HEK293 (cell line): ENCODE measurements around the gene SPC24.

Source experiments
- CTCF ChIA-PET: fragments of 350-600 bp; formaldehyde crosslinking; extraction: SDS; loops from one replicate; lab custom pipeline; 2021; ENCODE audit warnings: antibody characterized with exemption; lab: Yijun Ruan, JAX
- POLR2A ChIA-PET: fragments of 300-600 bp; formaldehyde crosslinking; extraction: SDS; loops from one replicate; lab custom pipeline; 2020; ENCODE audit warnings: antibody characterized with exemption, inconsistent platforms; lab: Yijun Ruan, JAX
- H3K27ac ChIP-seq: fragments of 200-500 bp; sonication (Bioruptor generic); 2 replicates; pipeline ENCODE4 v1.5.1; 2014; ENCODE audit warnings: low read depth, low read length, control low read depth, inconsistent platforms; ENCODE audit errors: extremely low read depth
- H3K36me3 ChIP-seq, 2 experiments: fragments of 200-500 bp in 1 of 2; sonication (Bioruptor generic) in 1 of 2; 1 replicate in 1 of 2; 2 replicates in 1 of 2; pipeline ENCODE4 v1.5.1; 2014 to 2017; ENCODE audit warnings: inconsistent platforms in 2 of 2, low read length in 2 of 2; ENCODE audit not compliant: control insufficient read depth in 2 of 2, insufficient read depth in 1 of 2
- H3K4me1 ChIP-seq: fragments of 200-500 bp; sonication (Bioruptor generic); 2 replicates; pipeline ENCODE4 v1.5.1; 2014; ENCODE audit warnings: mild to moderate bottlenecking, low read length, inconsistent platforms; ENCODE audit not compliant: control insufficient read depth, insufficient read depth
- H3K4me3 ChIP-seq: 2 replicates; pipeline ENCODE4 v1.5.1; 2011; ENCODE audit warnings: low read depth, mild to moderate bottlenecking, control low read depth, low read length, moderate library complexity
- H3K9me3 ChIP-seq: fragments of 200-500 bp; sonication (Bioruptor generic); 2 replicates; pipeline ENCODE4 v1.5.1; 2014; ENCODE audit warnings: low read depth, low read length, inconsistent platforms; ENCODE audit not compliant: control insufficient read depth, insufficient read depth
- EGR2 ChIP-seq: fragments of 450-650 bp; formaldehyde crosslinking; IDR thresholded peaks from 2 replicates; pipeline ENCODE4 v1.5.1; 2016; ENCODE audit warnings: low read depth, missing biosample characterization, missing genetic modification characterization
- SP7 ChIP-seq: fragments of 450-650 bp; formaldehyde crosslinking; IDR thresholded peaks from 2 replicates; pipeline ENCODE4 v1.5.1; 2016; ENCODE audit warnings: missing biosample characterization, missing genetic modification characterization
- ZBTB17 ChIP-seq: fragments of 450-650 bp; formaldehyde crosslinking; IDR thresholded peaks from 2 replicates; pipeline ENCODE4 v1.5.1; 2016; ENCODE audit warnings: missing biosample characterization, missing genetic modification characterization
- ZNF302 ChIP-seq: fragments of 450-650 bp; formaldehyde crosslinking; IDR thresholded peaks from 2 replicates; pipeline ENCODE4 v1.5.1; 2016; ENCODE audit warnings: missing biosample characterization, missing genetic modification characterization, low read depth
- ZNF335 ChIP-seq: fragments of 450-650 bp; formaldehyde crosslinking; conservative IDR thresholded peaks from 2 replicates; pipeline ENCODE4 v1.5.1; 2016; ENCODE audit warnings: missing biosample characterization, missing genetic modification characterization
- ZNF341 ChIP-seq: fragments of 450-650 bp; formaldehyde crosslinking; IDR thresholded peaks from 2 replicates; pipeline ENCODE4; 2016; ENCODE audit warnings: low read depth, missing biosample characterization, missing genetic modification characterization
- ZNF600 ChIP-seq: fragments of 450-650 bp; formaldehyde crosslinking; IDR thresholded peaks from 2 replicates; pipeline ENCODE4 v1.5.1; 2016; ENCODE audit warnings: missing biosample characterization, missing genetic modification characterization
- ZNF677 ChIP-seq: fragments of 450-650 bp; IDR thresholded peaks from 2 replicates; pipeline ENCODE4 v1.5.0; 2018; ENCODE audit warnings: missing biosample characterization, mild to moderate bottlenecking, missing genetic modification characterization, moderate library complexity
- ZNF747 ChIP-seq: fragments of 450-650 bp; formaldehyde crosslinking; IDR thresholded peaks from 2 replicates; pipeline ENCODE4 v1.5.1; 2016; ENCODE audit warnings: missing biosample characterization, missing genetic modification characterization
- TF ChIP-seq, protein P1 (sequence below): fragments of 450-650 bp; formaldehyde crosslinking; IDR thresholded peaks from 2 replicates; pipeline ENCODE4 v1.5.1; 2016; ENCODE audit warnings: missing biosample characterization, missing genetic modification characterization
- TF ChIP-seq, protein P2 (sequence below): fragments of 450-650 bp; formaldehyde crosslinking; IDR thresholded peaks from 2 replicates; pipeline ENCODE4 v1.5.1; 2016; ENCODE audit warnings: missing biosample characterization, missing genetic modification characterization

Gene SPC24

DNA sequence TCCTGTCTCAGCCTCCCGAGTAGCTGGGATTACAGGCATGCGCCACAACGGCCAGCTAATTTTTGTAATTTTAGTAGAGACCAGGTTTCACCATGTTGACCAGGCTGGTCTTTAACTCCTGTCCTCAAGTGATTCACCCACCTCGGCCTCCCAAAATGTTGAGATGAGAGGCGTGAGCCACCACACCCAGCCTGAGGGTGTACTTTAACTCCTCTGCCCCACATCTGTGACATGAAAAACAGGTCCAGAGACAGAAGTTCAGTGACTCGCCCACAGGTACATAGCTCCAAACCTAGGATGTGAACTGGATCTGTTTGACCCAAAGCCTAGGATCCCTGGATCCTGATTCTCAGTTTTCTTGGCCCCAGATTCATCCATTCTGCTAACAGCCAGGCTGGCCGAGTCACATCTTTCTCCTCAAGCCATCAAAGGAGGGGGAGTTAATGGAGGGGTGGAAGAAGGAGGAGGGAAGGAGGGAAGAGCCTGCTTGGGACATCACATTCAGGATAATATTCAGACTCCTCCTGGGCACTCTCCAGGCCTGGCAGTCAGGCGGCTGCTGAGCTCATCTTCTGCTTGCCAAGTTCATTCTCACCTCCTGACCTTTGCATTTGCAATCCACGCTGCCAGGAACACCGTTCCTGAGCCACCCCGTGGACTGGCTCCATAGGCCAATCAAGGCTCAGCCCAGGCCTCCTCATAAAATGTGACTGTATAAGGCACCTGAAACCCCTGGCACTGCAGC is 3.1 kb downstream of the SPC24 start:
- Histone ChIP-seq H3K4me1 (no peaks in the 10 kb centered on the region), H3K27ac (no peak overlapping the region), H3K36me3 (peaks cover 7 to 39% of the 10 kb centered on the region in 2 experiments; a peak in 2 of 3 replicates), H3K9me3 (no peaks in the 10 kb centered on the region), H3K4me3 (no peak overlapping the region)
- POLR2A ChIA-PET: interaction anchor here (1.4 to 5.9 kb wide), 2 partner anchors 9 to 11 kb away, joined by 5 to 37 read pairs; no protein-coding TSS in a partner anchor
- CTCF ChIA-PET: interaction anchor here (0.7 kb wide), 1 partner anchor 268 kb away, joined by 3 read pairs; no protein-coding TSS in a partner anchor
- 0 out of 2 replicates have a peak, but pooled peaks have one; percentile 35 for TF ChIP-seq SP7 (tag by site-specific recombination)
- peak; percentile 30; the same call in 1 of the 2 replicates for TF ChIP-seq EGR2
- TF ChIP-seq, protein P1, sequence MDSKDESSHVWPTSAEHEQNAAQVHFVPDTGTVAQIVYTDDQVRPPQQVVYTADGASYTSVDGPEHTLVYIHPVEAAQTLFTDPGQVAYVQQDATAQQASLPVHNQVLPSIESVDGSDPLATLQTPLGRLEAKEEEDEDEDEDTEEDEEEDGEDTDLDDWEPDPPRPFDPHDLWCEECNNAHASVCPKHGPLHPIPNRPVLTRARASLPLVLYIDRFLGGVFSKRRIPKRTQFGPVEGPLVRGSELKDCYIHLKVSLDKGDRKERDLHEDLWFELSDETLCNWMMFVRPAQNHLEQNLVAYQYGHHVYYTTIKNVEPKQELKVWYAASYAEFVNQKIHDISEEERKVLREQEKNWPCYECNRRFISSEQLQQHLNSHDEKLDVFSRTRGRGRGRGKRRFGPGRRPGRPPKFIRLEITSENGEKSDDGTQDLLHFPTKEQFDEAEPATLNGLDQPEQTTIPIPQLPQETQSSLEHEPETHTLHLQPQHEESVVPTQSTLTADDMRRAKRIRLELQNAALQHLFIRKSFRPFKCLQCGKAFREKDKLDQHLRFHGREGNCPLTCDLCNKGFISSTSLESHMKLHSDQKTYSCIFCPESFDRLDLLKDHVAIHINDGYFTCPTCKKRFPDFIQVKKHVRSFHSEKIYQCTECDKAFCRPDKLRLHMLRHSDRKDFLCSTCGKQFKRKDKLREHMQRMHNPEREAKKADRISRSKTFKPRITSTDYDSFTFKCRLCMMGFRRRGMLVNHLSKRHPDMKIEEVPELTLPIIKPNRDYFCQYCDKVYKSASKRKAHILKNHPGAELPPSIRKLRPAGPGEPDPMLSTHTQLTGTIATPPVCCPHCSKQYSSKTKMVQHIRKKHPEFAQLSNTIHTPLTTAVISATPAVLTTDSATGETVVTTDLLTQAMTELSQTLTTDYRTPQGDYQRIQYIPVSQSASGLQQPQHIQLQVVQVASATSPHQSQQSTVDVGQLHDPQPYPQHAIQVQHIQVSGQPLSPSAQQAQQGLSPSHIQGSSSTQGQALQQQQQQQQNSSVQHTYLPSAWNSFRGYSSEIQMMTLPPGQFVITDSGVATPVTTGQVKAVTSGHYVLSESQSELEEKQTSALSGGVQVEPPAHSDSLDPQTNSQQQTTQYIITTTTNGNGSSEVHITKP: 0 out of 2 replicates have a peak, but pooled peaks have one; percentile 22
- peak; percentile 65 for TF ChIP-seq ZNF600 (tag by site-specific recombination)
- TF ChIP-seq ZBTB17: 0 out of 2 replicates have a peak, but pooled peaks have one; percentile 12
- no peak for TF ChIP-seq ZNF335
- TF ChIP-seq ZNF747 (tag by site-specific recombination): no peak
- peak; percentile 57 for TF ChIP-seq ZNF341 (tag by site-specific recombination)
- TF ChIP-seq ZNF302 (tag by site-specific recombination): no peak

DNA sequence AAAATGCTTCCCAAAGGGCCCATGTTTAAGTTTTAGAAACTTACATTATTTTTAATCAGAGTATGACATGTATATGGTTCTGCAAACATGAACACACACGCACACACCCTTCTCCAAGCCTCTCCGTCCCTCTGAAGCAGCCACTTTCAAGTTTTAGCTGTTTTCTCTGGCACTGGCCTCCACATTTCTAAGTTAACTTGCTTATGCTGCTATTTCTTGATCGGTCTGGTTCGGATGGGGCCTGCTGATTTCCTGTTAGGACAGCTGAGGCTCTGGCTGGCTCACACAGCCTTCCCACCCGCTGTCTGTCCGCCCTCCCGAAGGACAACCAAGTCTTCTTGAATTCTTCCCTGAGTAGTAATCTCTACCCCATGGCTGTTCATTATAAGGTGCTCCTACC is 4.4 kb downstream of the SPC24 start:
- H3K4me1 ChIP-seq: no peaks in the 10 kb centered on the region
- H3K36me3 ChIP-seq: peaks cover 12 to 48% of the 10 kb centered on the region in 2 experiments; a peak in 2 of 3 replicates
- no peak overlapping the region for H3K4me3 ChIP-seq
- POLR2A ChIA-PET: interaction anchor here (0.7 to 5.9 kb wide), 4 partner anchors 8 to 264 kb away, joined by 4 to 37 read pairs (median 6); no protein-coding TSS in a partner anchor
- H3K27ac ChIP-seq: no peak overlapping the region
- H3K9me3 ChIP-seq: no peaks in the 10 kb centered on the region
- CTCF ChIA-PET: interaction anchor here (0.6 kb wide), 1 partner anchor 214 kb away, joined by 4 read pairs; no protein-coding TSS in a partner anchor
- TF ChIP-seq ZNF677 (tag by site-specific recombination): no peak
- TF ChIP-seq, protein P2, sequence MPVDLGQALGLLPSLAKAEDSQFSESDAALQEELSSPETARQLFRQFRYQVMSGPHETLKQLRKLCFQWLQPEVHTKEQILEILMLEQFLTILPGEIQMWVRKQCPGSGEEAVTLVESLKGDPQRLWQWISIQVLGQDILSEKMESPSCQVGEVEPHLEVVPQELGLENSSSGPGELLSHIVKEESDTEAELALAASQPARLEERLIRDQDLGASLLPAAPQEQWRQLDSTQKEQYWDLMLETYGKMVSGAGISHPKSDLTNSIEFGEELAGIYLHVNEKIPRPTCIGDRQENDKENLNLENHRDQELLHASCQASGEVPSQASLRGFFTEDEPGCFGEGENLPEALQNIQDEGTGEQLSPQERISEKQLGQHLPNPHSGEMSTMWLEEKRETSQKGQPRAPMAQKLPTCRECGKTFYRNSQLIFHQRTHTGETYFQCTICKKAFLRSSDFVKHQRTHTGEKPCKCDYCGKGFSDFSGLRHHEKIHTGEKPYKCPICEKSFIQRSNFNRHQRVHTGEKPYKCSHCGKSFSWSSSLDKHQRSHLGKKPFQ (tag by site-specific recombination): 0 out of 2 replicates have a peak, but pooled peaks have one; percentile 4

DNA sequence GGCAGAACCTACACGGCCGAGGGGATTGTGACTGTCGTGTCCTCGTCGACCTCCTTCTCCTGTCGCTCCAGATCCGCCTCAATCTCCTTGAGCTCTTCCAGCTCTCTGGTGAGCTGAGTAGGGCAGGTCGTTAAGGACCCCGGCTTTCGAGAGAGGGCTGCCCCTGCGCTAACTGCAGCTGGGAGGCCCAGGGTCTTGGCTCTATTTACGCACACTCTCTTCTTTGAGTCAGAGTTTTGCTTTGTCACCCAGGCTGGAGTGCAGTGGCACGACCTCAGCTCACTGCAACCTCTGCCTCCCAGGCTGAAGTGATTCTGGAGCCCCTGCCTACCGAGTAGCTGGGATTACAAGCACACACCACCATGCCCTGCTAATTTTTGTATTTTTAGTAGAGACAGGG is 7.6 kb downstream of the SPC24 start:
- Histone ChIP-seq H3K4me3 (no peak overlapping the region), H3K36me3 (peaks cover 16 to 57% of the 10 kb centered on the region in 2 experiments; a peak in 2 of 3 replicates), H3K27ac (no peak overlapping the region), H3K9me3 (no peaks in the 10 kb centered on the region), H3K4me1 (peaks cover 4% of the 10 kb centered on the region)
- POLR2A ChIA-PET: interaction anchor here (0.7 to 1.8 kb wide), 2 partner anchors 8 to 9 kb away, joined by 3 to 10 read pairs; partner anchors contain the start of gene SPC24
- TF ChIP-seq, protein P1: no peak
- TF ChIP-seq ZNF600 (tag by site-specific recombination): peak; percentile 33
- TF ChIP-seq, all 188 proteins: peak for 1
- CTCF ChIA-PET: interaction anchor here (0.6 to 0.7 kb wide), 2 partner anchors 16 to 413 kb away, joined by 3 to 4 read pairs; no protein-coding TSS in a partner anchor
